Keratinocyte (primary cell): ENCODE results near the gene NINJ1.
"Not testable (repeated sequence)": the region's sequence is repeated elsewhere in the genome, so short reads cannot be mapped to it uniquely, and the experiment has no call there.

Experiments
- EZH2 ChIP-seq: IDR thresholded peaks from one replicate; pipeline ENCODE4 v1.6.1; 2012; ENCODE audit warnings: inconsistent platforms, mild to moderate bottlenecking, low read length, moderate library complexity
- TF ChIP-seq, protein P1 (sequence below), 3 experiments: IDR thresholded peaks in 1 of 3; conservative IDR thresholded peaks in 1 of 3; optimal IDR thresholded peaks in 1 of 3; 2 replicates in 2 of 3; 3 replicates in 1 of 3; pipeline versions ENCODE3 to v1.5.1; 2011; ENCODE audit warnings: low read length in 3 of 3, mild to moderate bottlenecking in 3 of 3, moderate library complexity in 2 of 3, control low read depth in 1 of 3, inconsistent platforms in 1 of 3; ENCODE audit not compliant: insufficient read depth in 2 of 3; ENCODE audit errors: extremely low read depth in 1 of 3

DNA sequence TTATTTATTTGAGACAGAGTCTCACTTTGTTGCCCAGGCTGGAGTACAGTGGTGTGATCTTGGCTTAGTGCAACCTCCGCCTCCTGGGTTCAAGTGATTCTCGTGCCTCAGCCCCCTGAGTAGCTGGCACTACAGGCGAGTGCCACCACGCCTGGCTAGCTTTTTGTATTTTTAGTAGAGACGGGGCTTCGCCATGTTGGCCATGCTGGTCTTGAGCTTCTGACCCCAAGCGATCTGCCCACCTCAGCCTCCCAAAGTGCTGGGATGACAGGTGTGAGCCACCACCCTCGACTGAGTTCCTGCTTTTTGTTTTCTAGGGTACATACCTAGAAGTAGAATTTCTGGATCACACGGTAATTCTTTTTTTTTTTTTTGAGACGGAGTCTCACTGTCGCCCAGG lies 33.0 kb downstream of the NINJ1 start:
- TF ChIP-seq, protein P1, sequence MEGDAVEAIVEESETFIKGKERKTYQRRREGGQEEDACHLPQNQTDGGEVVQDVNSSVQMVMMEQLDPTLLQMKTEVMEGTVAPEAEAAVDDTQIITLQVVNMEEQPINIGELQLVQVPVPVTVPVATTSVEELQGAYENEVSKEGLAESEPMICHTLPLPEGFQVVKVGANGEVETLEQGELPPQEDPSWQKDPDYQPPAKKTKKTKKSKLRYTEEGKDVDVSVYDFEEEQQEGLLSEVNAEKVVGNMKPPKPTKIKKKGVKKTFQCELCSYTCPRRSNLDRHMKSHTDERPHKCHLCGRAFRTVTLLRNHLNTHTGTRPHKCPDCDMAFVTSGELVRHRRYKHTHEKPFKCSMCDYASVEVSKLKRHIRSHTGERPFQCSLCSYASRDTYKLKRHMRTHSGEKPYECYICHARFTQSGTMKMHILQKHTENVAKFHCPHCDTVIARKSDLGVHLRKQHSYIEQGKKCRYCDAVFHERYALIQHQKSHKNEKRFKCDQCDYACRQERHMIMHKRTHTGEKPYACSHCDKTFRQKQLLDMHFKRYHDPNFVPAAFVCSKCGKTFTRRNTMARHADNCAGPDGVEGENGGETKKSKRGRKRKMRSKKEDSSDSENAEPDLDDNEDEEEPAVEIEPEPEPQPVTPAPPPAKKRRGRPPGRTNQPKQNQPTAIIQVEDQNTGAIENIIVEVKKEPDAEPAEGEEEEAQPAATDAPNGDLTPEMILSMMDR (optimal IDR thresholded peaks at IDR 0.05 in 1 of 3, IDR thresholded peaks at IDR 0.05 in 1 of 3, conservative IDR thresholded peaks at IDR 0.05 in 1 of 3; ENCODE audit: extremely low read depth in 1 of 3, insufficient read depth in 2 of 3, low read length in 3 of 3) = not testable (repeated sequence)
- TF ChIP-seq EZH2 = not testable (repeated sequence)
